ENCODE results near the gene CKB. TPM values are rescaled to one million over a fixed set of nuclear protein-coding genes. Genes with fewer than 3 reads are reported as not detected.
A peak's percentile ranks its signal among the peaks of the same experiment; 100 is the strongest.

Gene CKB
- polyA plus RNA-seq, 3 donors, result 0.76 to 12.5 (median 2.7) TPM

GRCh38 chr14:103528587-103529382, 6.2 kb upstream of the CKB start, which contains the start of gene TRMT61A:
Gene TRMT61A, plus strand, starts transcription at chr14:103529196. Its CDS starts 783 bp downstream, at chr14:103529979.
- Histone ChIP-seq H4K20me1 (ENCODE audit: insufficient read depth, low read length) (peaks cover 13% of the 10 kb centered on the region), H3K4me2 (replicated peaks; ENCODE audit: extremely low read depth, low read length, poor library complexity, severe bottlenecking) (peak within 1 kb of the TSS; percentile 97), H3K27ac (ENCODE audit: low read depth in 1 of 2, low read length in 2 of 2) (peak within 1 kb of the TSS; percentile 79 to 87), H3K79me2 (ENCODE audit: insufficient read depth, low read length) (peaks cover 20% of the 10 kb centered on the region), H2AFZ (ENCODE audit: insufficient read depth, low read depth, low read length, poor library complexity, severe bottlenecking) (peak within 1 kb of the TSS; percentile 97), H3K27me3 (ENCODE audit: control insufficient read depth in 2 of 2, insufficient read depth in 2 of 2, low read length in 2 of 2) (peaks cover 5 to 12% of the 10 kb centered on the region in 2 donors), H3K9ac (ENCODE audit: insufficient read depth, low read length, poor library complexity, severe bottlenecking) (peak within 1 kb of the TSS; percentile 74), H3K36me3 (replicated peaks in 1 of 2; ENCODE audit: control insufficient read depth in 1 of 2, insufficient read depth in 2 of 2, low read length in 2 of 2) (peaks cover 0 to 12% of the 10 kb centered on the region in 2 donors), H3K9me3 (replicated peaks in 1 of 2; ENCODE audit: control insufficient read depth in 1 of 2, insufficient read depth in 1 of 2, low read length in 2 of 2) (peaks cover 0 to 5% of the 10 kb centered on the region in 2 donors), H3K4me1 (ENCODE audit: control insufficient read depth in 1 of 2, insufficient read depth in 2 of 2, low read length in 2 of 2) (peaks cover 42 to 45% of the 10 kb centered on the region in 2 donors), H3K4me3 (replicated peaks in 1 of 3; ENCODE audit: low read depth in 2 of 3, low read length in 3 of 3) (peak within 1 kb of the TSS; percentile 90 to 98 (median 92))
- Mint-ChIP-seq H3K36me3 (peaks cover 5 to 17% of the 10 kb centered on the region in 2 donors), H3K4me1 (peaks cover 47% of the 10 kb centered on the region), H3K27ac (peak within 1 kb of the TSS; percentile 92 to 99 (median 96)), H3K27me3 (ENCODE audit: low read depth in 3 of 3) (peaks cover 14 to 16% (median 15%) of the 10 kb centered on the region in 3 donors), H3K4me3 (peak within 1 kb of the TSS; percentile 95 to 97), H3K9me3 (peaks cover 0 to 6% (median 2%) of the 10 kb centered on the region in 7 donors)
- intact Hi-C loops (cut with micrococcal nuclease), result loop anchor here in 1 of 2 donors (10.0 kb wide), 1 partner anchor 194 kb away; the partner anchor contains the start of gene EIF5
- peak; percentile 71 to 80 (median 77) for DNase-seq
- no peak for TF ChIP-seq CTCF (IDR thresholded peaks at IDR 0.05)
- 5% methylated on average over 59 of the region's 70 CpGs for WGBS (ENCODE audit: insufficient coverage)

DNA sequence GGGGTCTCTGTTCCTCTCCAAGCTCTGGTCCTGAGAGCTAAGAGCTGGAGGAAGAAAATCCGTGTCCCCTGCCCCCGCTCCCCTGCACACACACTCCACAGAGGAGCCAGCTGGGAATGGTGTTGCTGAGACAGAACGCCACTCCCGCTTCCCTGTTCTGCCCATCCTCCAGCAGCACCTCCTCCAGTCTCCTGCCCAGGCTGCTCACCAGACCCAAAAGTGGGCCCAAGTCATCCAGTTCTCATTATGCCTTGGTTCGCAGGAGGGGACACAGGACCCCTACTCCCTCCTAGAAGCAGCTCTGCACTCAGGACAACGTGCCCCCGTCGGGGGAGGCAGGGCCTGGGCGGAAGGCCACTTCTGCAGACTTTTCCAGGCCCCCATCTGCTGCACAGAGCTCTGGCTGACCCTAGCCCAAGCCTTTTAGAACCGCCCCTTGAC, 5.5 kb upstream of the CKB start:
- H4K20me1 ChIP-seq (ENCODE audit: insufficient read depth, low read length), result peaks cover 13% of the 10 kb centered on the region
- H3K4me1 Mint-ChIP-seq, result peaks cover 49% of the 10 kb centered on the region
- no peak for TF ChIP-seq CTCF (IDR thresholded peaks at IDR 0.05)
- H3K27me3 Mint-ChIP-seq (ENCODE audit: low read depth in 3 of 3), result peaks cover 20 to 22% (median 21%) of the 10 kb centered on the region in 3 donors
- peaks cover 42 to 45% of the 10 kb centered on the region in 2 donors for H3K4me1 ChIP-seq (ENCODE audit: control insufficient read depth in 1 of 2, insufficient read depth in 2 of 2, low read length in 2 of 2)
- H3K4me3 Mint-ChIP-seq, result peak overlapping the region; percentile 95 to 97
- peaks cover 11 to 18% of the 10 kb centered on the region in 2 donors for H3K27me3 ChIP-seq (ENCODE audit: control insufficient read depth in 2 of 2, insufficient read depth in 2 of 2, low read length in 2 of 2)
- peak overlapping the region; percentile 83 to 99 (median 95) for H3K27ac Mint-ChIP-seq
- H2AFZ ChIP-seq (ENCODE audit: insufficient read depth, low read depth, low read length, poor library complexity, severe bottlenecking), result peak overlapping the region; percentile 97
- H3K36me3 ChIP-seq (replicated peaks in 1 of 2; ENCODE audit: control insufficient read depth in 1 of 2, insufficient read depth in 2 of 2, low read length in 2 of 2), result peaks cover 0 to 12% of the 10 kb centered on the region in 2 donors
- H3K4me2 ChIP-seq (replicated peaks; ENCODE audit: extremely low read depth, low read length, poor library complexity, severe bottlenecking), result peak overlapping the region; percentile 97
- no peak for DNase-seq
- peak overlapping the region in 2 of 3 experiments; percentile 92 to 98 for H3K4me3 ChIP-seq (replicated peaks in 1 of 3; ENCODE audit: low read depth in 2 of 3, low read length in 3 of 3)
- H3K9me3 Mint-ChIP-seq, result peaks cover 0 to 11% (median 6%) of the 10 kb centered on the region in 7 donors
- peak overlapping the region; percentile 79 to 86 for H3K27ac ChIP-seq (ENCODE audit: low read depth in 1 of 2, low read length in 2 of 2)
- H3K9me3 ChIP-seq (replicated peaks in 1 of 2; ENCODE audit: control insufficient read depth in 1 of 2, insufficient read depth in 1 of 2, low read length in 2 of 2), result peaks cover 6 to 9% of the 10 kb centered on the region in 2 donors
- intact Hi-C loops (cut with micrococcal nuclease), result loop anchor here in 1 of 2 donors (10.0 kb wide), 1 partner anchor 193 kb away; the partner anchor contains the start of gene EIF5
- peaks cover 20% of the 10 kb centered on the region for H3K79me2 ChIP-seq (ENCODE audit: insufficient read depth, low read length)
- peaks cover 9 to 17% of the 10 kb centered on the region in 2 donors for H3K36me3 Mint-ChIP-seq
- H3K9ac ChIP-seq (ENCODE audit: insufficient read depth, low read length, poor library complexity, severe bottlenecking), result peak overlapping the region; percentile 74
- WGBS (ENCODE audit: insufficient coverage), result 69% methylated on average over 9 of the region's 10 CpGs
